GM19351 (cell line): Measurements from ENCODE around the gene PPP1R3G.

Experiments used
- ATAC-seq: cut with Tn5 transposase; IDR thresholded peaks from one replicate; pipeline ENCODE4 v1.9.1; 2021; ENCODE audit warnings: mild to moderate bottlenecking, moderate library complexity; ENCODE audit not compliant: unreplicated experiment

The PPP1R3G gene

DNA sequence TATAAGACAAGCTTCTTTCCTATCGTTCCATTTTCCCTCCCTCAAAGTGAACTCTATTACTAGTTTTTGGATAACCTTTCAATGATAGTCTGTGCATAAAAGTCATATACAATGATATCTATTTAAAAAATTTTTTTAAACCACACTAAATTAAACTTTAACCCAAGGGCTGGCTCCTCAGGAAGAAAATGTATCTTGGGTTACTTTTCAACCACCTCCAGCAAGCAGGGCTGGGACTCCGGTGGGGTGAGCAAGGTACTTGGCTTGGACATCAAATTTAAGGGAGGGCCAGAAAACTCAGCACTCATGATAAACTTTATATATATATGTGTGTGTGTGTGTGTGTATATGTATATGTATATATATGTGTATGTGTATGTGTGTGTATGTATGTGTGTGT, 13.9 kb upstream of the PPP1R3G start:
- ATAC-seq: no peak

DNA sequence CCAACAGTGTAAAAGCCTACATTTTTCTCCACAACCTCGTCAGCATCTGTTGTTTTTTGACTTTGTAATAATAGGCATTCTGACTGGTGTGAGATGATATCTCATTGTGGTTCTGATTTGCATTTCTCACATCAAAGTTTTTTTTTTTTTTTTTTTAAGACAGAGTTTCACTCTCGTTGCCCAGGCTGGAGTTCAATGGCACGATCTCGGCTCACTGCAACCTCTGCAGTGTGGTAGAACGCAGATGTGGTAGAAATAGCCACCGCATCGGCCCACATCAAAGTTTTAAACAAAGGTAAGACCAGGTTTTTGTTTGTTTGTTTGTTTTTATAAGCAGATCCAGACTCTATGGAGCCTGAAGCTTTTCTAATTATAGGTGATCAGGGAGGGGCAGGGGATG, 12.7 kb upstream of the PPP1R3G start:
- ATAC-seq: peak; percentile 72

DNA sequence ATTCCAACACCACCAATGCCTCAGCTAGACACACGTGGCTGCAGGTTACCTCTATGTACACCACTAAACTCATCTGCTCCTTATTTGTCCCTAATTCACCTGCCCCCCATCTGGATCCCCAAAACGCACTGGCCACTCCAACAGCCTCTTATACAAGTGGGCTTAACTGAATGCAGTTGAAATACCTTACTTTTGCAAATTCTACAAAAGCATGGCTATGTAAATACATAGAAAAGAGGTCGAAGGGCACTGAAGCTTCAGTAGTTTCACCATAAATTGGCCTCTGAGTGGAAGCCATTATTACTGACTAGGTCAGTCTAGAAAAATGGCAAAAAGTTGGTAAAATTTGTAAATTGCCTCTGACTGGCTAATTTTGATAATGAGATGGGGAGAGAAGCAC, 11.1 kb upstream of the PPP1R3G start:
- no peak for ATAC-seq

DNA sequence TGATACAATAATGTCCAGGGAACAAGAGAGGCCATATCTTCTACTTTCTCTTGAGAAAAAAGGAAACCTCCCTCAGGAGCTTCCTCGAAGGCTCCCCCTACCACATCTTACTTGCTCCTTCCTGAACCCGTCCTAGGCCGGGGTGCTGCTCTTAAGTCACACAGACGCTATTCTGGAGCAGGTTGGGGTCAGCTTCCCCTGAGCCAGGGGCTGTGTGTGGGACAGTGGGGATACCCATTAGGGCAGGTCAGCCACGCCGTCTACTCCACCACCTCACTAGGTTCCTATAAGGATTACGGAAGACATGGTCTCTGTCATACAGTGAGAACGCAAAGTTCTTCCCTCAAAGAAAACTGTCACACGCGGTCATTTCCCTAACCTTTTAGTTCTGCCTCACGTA, 8.2 kb upstream of the PPP1R3G start:
- ATAC-seq: no peak

DNA sequence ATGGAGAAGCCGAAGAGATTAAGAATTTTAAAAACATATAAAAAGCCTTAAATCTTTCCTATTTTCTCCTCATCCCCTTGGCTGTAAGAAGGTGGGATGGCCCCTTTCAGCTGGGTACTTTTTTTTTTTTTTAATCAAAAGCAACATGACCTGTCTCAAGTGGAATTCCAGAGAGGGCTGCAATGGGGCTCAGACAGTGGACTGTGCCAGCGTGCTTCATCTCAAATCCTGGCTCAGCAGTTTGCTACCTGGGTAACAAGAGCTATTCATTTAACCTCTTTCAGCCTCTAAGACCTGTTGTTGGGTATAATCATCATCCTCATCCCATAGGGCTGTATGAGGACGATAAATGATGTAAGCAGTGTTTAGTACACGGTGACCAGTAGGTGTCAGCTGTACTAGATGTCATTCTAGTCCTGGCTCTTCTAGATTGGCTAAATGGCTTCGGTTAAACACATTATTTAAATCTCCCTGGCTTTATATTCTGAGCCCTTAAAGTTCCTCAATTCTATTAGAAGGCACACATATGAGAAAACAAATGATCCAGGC, 6.9 kb upstream of the PPP1R3G start:
- peak; percentile 87 for ATAC-seq

DNA sequence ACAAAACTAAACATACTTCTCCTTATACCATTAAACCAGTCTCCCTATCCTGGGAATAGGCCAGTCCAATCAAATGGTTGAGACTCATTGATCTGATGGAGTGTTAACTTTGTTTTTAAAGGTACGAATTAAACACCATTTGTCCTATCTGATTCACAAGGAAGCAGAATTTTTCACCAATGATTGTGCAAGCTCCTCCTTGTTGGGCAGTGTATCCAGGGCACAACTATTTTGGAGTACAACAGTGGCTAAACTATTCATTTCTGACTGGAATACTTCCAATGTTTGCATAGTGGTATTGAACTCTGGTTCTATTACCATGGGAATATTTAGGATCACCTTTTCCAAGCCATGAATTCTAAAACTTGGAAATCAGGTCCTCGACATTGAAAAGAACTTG, 5.4 kb upstream of the PPP1R3G start:
- ATAC-seq: no peak

DNA sequence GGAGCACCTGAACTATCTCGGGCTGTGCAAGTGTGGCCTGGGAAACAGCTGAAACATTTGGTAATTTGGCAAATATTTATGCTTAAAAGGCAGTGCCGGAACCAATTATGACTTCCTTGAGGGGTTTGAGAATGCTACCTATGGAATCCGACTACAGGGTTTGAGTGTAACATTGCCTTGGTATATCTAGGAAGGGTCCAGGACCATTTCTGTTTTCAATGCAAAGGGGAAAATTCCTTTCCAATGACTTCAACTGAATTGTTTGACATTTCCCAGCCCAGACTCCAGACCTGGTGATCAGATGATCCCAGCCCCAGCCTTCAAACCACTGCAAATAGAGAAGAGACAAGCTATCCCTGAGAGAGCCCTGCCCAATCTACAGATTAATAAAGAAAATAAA, 4.6 kb upstream of the PPP1R3G start:
- no peak for ATAC-seq

DNA sequence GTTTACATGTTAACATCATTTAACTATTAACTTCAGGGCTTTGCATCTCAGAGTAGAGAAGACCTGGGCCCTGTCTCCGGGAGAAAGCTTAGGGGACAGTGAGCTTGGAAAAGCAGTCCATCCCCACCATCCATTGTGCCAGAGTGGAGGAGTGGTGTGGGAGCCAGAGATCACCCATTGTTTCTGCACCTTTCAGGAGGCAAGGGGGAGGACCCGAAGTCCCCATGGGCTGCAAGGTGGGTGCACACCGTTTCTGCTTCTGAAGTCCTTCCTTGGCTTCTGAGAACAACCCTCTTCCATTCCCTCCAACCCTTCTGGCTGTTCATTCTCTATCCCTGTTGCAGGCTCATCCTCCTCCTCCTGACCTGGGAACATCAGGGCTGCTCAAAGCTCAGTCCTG, 4.0 kb upstream of the PPP1R3G start:
- ATAC-seq: no peak

DNA sequence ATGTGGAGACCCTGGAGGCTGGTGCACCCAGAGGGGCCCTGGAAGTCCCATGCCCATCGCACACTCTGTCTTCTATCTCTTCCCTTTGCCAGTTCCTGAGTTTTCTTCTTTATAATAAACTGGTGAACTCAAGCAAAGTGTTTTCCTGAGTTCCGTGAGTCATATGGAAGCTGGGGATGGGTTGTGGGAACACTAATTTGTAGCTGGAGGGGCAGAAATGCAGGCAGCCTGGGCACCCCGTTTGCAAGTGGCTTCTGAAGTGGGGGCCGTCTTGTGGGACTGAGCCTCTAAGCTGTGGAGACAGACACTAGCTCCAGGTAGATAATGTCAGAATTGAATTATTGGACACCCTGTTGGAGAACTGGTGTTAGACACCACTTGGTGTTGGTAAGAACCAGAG, 3.2 kb upstream of the PPP1R3G start:
- ATAC-seq: no peak

DNA sequence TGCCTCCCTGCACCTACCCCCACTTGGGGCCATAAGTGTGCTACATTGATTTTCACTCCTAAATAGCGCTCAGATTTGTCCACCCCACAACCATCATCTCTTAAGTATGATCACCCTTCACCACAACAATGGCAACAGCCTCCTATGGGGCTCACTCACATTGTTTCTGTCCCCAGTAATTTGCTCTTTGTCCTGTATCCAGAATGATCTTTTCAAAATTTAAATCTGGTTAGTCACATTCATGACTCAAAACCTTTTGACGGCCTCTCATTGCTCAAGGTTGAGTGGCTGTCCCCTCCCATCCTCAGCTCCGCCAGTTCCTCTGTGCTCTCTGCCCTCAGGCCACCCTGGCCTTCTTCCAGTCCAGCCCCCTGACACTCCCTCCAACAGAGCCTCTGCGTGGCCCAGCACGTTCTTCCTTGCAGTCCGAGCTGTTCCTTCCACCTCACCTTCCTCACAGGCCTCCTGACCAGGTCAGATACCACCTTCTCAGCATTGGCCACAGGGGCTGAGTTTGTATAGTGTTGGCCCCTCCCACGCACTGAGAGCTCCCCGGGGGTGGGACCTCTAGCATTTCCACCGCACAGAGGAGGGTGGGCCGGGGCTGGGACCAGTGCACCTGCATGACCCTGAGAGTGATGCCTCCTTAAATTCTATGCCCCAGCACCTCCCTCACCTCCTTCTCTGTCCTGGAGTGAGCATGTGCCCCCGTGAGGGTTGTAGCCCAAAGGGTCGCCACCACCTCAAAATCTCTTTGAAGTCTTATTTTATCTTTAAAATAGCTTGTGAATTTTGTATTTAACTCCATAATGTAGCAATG, 2.4 kb upstream of the PPP1R3G start:
- no peak for ATAC-seq

DNA sequence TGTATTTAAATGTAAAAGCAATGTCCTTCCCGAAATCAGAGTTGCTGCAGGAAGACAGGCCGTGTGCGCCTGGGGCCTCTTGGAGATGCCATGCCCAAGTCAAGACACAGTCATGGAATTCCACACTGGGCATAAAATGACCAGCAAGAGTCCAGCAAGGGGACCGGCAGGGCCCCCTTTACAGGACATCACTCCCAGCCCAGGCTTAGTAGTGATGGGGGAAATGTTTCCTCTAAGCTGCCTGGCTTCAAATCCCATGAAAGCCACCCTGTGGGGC, 1.9 kb upstream of the PPP1R3G start:
- no peak for ATAC-seq

DNA sequence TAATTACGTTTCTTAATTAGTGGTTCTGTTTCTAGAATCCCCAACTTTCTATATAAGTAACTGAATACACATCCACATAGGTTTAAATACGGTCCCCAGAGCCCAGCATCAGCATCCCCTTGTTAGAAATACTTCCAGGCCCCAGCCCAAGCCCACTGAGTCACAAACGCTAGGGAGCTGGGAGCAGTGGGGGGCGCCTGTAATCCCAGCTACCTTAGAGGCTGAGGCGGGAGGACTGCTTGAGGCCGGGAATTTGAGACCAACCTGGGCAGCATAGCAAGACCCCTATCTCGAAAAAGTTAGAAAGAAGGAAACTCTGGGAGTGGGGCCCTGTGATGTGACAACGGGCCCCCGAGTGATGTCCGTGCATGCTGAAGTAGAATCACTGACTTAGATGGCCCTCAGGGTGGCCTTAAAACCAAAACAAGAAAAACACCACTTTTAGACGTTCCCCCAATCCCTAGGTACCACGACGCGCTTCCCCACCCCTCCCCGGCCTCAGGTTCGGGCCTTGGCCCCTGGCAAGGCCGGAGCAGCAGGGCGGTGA, 1.3 kb upstream of the PPP1R3G start:
- no peak for ATAC-seq

DNA sequence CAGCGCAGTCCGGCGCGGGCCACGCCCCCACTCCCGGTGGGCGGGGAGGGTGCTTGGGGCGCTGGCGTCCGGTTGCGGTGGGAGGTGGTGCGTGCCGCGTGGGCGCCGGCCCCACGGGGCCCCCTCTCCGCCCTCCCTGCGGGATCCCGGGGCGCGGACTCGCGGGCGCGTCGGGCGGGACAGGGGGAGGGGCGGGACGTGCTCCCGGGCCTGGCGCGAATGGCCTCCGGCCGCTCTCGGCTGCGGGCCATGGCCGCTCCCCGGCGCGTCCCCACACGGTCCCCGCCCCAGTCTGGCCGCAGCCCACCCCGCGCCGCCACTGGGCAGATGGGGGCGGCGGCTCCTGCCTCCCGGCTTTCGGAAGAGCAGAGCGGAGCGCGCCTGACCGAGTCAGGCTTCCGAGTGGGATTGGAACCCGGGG, 771 bp upstream of the PPP1R3G start:
- ATAC-seq: peak; percentile 31

DNA sequence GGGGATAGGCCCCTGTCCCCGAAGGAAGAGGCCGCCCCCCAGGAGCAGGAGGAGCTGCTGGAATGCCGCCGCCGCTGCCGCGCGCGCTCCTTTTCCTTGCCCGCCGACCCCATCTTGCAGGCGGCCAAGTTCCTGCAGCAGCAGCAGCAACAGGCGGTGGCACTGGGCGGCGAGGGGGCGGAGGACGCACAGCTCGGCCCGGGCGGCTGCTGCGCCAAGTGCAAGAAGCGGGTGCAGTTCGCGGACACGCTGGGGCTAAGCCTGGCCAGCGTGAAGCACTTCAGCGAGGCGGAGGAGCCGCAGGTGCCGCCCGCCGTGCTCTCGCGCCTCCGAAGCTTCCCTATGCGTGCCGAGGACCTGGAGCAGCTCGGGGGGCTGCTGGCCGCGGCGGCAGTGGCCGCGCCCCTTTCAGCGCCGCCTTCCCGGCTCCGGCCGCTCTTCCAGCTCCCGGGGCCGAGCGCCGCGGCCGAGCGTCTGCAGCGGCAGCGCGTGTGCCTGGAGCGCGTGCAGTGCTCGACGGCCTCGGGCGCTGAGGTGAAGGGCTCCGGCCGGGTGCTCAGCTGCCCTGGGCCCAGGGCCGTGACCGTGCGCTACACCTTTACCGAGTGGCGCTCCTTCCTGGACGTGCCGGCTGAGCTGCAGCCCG, 630 bp downstream of the PPP1R3G start:
- peak; percentile 28 for ATAC-seq

DNA sequence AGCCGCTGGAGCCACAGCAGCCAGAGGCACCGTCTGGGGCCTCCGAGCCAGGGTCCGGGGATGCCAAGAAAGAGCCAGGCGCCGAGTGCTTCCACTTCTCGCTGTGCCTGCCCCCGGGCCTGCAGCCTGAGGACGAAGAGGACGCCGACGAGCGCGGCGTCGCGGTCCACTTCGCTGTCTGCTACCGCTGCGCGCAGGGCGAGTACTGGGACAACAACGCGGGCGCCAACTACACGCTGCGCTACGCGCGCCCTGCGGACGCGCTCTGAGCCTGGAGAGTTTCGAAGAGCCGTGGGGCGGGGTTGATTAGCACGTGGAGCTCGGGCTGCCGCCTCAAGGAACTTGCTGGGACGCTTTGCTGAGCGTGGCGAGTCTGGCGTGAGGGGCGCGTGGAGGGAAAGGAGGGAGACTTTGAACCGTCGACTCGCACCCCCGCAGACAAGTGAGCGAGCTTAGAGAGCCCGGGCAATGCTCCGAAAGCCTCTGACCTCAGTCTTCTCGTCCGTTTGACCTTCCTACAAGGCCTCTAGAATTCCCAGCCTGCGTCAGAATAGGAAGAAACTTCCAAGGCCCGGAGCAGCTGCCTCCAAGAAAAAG, 1.3 kb downstream of the PPP1R3G start:
- no peak for ATAC-seq

DNA sequence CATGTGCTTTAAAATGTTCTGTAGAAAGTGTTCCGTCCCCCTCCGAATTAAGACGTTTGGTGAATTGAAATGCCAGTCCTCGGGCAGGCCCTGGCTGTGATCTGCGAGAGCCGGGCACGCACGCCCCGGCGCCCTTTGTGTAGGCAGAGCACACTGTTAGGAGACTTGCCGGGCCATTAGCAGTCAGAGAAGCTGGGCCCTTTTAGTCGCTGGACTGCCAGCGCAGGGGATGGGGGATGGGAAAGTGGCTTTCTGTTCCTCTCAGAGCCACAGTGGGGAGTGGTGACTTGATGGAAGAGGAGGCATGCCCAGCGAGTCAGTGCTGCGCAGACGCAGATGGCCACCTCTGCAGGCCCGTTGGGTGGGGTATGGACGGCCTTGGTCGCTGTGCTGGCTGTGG, 2.2 kb downstream of the PPP1R3G start:
- ATAC-seq: no peak

DNA sequence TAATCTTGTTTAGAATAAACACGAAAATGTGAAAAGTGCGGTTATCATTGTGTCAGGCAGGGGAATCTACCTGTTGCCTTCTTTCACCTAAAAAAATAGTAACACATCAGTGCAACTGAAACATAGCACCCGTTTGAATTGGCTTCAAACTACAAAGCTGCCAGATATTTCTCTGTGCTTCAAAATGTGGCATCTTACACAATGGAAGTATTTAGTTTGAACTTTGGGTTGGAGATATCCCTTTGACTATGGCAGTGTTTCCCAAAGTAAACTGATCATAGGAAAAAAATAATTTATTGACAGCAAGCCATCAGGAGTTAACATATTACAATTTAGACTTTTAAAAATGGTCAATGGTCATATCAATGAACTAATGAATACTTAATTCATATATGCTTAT, 3.6 kb downstream of the PPP1R3G start:
- no peak for ATAC-seq

DNA sequence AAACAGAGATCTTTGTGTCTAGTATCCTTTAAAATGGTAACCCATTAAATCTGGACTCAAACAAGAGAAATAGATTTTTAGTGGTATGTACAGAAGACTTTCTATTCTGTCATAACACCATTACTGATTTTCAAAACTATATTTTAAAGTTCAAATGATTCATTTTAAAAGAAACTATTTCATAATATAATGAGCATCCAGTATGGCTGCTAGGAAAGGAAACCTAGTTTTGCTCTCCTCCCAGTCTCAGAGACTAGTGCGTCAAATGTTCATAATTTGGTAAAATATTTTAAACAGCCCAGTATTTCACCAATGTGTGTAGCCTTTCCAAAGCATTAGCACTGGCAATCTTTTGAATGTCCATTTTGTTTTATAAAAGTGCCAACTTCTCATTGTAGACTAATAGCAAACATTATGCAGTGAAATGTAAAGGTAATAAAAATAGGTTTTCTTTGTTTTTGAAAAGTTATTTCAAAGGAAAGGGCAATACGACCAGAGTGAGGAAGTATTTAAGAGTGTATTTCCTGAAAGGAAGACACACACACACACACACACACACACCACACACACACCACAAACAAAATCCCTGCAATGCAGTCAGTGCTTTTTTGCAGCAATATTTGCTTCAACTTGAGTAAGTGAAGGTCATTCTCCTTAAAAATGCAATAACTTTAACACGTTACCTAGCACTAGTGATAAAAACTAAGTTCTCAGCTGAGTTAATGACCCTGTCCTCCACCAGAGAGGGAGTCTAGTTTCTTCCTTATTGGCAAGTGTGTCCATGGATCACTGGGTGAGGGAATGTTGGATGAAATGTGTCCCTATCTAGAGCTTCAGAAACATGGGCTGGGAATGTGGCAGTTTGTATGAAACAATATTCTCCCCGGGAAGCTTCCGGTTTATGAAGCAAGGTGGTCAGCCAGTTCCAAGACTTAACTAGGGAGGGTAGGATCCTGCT, 4.6 kb downstream of the PPP1R3G start:
- no peak for ATAC-seq

DNA sequence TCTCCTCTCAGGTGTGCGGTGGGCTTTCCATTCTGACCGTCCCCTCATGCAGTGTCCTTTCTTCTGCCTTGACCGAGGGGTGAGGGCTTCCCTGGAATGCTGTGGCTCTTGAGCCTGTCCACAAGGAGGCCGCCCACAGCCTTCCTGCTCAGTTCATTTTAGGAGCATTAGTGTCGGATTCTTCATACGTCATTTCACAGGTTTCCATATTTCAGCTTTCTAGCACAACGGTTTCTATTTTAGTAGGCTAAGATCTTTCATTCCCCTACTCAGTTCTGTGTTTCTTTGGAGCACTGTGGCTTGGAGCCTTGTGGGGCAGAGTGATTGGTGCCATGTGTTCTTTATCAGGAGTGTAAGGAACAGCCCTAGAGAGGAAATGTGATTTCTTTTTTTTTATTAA, 5.5 kb downstream of the PPP1R3G start:
- no peak for ATAC-seq

DNA sequence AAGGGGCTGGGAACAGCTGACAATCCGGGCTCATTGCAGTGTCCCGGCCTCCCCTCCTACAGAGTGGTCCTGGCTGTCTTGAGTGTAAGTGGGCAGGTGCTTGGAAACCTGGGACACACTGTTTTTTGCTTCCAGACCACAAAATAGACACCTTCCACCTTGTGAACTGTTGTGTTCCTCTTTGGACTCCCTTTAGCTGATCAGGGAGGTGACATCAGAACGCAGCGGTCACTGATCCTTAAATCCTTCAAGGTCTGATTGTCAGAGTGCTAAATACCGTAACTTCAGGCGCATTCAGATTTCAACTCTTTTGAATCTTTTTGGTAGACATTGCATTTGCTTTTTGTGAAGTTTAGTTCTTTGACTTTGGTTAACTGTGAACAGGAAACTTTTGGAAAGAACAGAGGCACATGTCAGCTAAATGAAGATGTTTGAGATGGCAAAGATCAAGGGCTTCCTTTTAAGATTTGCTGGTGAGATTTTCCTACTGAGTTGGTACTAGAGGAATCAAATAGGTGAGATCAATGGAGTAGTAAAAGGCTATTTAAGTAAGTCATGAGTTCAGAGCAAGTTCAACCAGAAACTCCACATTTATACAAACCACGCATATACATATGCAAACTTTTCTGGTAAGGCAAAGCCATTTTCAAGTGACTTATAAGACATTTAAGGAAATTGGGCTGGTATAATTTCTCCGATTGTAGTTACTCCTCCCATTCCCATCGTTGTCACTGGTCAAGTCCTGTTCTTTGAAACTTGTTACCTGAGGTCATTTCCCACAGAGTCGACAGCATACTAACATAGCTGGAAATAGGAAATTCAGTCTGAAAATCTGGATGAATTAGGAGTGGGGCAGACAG, 6.3 kb downstream of the PPP1R3G start:
- ATAC-seq: no peak
